AG08396 (cell line): ENCODE measurements around the gene ZPR1.

Experiments used
- DNase-seq: peaks from one replicate; pipeline ENCODE4 v3.0.0; 2012; ENCODE audit warnings: low spot score, mixed read lengths

The ZPR1 gene

DNA sequence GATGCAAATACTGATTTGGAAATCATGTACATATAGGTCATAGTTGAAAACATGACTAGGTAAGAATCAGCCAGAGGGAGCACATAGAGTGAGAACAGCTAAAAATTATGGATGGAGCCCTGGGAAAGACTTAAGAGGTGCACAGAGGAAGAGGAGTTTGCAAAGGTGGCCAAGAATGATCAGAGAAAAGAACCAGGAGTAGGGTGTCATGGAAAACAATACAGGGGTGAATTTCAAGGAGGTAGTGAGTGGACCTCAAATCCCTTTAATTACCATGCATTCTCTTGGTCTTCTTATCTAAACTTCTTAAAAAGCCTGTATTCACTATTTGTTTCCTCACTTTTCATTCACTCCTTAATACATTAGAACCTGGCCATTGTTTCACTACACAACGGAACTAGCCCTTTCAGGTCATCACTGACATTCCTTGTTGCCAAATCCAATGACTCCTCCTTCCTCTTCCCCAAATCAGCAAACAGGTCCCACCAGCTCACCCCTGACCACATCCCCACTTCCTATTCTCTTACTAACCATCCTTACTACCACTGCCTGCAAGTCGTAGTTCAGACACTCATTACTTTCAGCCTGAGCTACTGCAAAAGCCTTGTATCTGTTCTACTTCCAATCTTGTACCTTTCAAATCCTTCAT, 37.6 kb downstream of the ZPR1 start:
- DNase-seq: no peak

DNA sequence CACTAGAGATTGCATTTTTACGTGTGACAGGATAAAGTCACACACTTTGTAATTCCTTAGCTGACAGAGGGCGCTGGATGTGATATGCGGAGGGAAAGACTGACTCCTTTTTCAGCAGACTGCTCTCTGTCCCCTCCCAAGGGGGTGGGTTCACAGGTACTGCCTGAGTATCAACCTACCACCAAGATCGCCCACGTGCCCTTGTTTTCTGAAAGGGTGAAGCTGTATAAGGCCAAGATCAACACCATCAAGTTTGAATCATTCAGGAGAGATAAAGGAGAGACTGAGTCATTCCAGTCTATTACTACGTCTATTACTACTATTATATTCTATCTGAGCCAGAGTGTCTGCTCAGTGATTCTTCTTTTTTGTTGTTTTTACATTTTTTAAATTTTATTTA, 45.7 kb downstream of the ZPR1 start:
- no peak for DNase-seq

DNA sequence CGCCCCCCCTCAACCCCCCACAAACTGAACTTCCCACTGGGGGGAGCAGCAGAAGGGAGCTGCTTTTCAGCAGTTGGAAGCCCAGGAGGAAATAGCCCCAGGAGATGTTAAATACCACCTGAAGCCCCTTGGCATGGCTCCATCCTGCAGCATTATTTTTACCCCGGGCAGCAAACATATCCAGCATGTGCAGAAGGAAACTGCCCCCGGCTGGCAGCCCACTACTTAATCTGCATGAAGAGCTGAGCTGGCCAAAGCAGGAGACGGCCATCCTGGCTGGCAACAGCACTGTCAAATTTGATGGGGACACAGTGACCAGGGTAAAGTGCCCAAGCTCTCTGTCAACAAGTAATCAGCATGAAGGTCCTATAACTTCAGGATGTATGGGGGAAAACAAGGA, 47.1 kb downstream of the ZPR1 start:
- DNase-seq: no peak

DNA sequence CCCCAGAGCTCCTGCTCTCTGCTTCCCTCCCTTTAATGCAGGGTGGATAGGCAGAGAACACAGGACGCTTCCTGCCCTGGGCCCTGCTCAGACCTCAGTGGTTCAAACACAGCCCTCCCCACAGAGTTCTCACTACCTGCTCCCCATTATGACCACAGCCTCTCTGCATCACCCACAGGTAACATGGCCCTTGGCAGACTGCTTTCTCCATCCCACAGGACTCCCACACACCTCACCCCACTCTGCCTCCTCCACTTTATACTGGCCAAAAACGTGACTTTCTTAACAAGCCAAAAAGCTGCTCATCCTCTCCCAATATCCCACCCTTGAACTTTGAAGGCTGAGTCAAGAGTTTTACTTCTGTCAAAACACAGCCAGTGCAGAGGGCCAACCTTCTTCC, 48.8 kb downstream of the ZPR1 start:
- no peak for DNase-seq

DNA sequence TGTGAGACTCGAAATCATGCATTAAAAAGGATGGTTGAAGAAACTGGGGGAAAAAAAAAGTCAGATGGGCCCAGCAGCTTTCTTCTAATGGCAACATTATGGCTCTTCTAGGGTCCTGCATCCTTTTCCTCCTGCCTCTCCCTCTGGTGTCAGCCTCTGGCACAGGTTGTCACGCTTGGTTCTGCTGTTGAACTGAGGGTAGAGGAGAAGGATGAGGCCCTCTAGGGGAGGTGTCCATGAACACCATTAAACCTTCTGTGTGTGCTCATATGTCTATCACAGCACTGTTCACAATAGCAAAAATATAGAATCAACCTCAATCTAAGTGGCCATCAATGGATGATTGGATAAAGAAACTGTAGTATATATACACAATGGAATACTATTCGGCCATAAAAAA, 51.1 kb downstream of the ZPR1 start:
- no peak for DNase-seq

DNA sequence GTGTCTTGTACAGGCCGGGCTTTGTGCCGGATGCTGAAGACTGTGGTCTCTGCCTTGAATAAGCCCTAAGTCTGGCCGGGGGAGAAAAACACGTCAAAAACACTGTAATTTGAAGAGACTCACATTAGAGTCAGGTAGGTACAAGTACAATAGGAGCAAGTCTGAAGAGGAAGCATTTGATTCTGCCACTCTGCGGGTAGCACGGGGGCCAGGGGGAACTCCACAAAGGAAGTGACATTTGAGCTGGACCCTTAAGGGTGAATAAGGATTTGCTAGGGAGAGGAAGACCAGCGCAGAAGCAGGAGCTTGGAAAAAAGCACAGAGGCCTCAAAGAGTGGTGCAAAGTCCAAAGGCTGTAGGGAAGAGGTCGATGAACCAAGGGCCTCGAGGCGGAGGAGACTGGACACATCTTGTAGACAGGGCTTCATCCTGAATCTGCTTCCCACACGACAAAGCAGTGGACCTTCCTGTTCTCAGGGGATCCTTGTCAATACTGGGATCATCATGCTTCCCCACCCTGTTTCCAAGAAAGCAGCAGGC, 53.8 kb downstream of the ZPR1 start:
- no peak for DNase-seq

DNA sequence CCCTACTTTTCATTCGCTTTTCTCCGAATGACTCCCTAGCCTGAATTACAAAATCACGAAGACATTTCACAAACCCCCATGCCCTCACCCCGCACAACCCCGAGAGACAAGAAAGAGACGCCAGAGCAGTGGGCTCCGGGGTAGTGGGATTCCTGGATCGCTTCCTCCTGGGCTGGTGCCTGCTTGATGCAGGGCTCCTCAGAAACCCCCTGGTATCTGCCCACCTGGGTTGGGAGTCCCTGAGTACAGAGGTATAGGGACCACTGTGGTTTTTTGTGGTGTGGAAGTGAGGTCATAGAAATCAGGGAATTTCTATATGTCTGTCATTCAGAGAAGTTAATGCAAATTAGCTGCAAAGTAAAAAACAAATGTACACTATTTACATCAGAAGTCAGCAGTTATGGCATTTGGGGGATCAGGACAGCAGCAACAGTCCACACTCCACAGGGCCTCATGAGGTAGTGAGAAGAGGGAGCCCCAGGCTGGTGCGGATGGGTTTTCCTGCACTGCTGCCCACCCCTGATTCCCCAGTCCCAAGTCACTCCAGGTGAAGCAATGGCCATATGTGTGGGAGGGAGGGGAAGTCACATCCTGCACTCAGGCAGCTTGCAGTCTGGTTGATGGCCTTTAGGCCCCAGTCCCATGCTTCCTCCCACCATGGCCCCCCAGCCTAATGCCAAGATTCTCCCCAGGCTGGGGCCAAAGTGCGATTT, 54.6 kb downstream of the ZPR1 start:
- DNase-seq: no peak

DNA sequence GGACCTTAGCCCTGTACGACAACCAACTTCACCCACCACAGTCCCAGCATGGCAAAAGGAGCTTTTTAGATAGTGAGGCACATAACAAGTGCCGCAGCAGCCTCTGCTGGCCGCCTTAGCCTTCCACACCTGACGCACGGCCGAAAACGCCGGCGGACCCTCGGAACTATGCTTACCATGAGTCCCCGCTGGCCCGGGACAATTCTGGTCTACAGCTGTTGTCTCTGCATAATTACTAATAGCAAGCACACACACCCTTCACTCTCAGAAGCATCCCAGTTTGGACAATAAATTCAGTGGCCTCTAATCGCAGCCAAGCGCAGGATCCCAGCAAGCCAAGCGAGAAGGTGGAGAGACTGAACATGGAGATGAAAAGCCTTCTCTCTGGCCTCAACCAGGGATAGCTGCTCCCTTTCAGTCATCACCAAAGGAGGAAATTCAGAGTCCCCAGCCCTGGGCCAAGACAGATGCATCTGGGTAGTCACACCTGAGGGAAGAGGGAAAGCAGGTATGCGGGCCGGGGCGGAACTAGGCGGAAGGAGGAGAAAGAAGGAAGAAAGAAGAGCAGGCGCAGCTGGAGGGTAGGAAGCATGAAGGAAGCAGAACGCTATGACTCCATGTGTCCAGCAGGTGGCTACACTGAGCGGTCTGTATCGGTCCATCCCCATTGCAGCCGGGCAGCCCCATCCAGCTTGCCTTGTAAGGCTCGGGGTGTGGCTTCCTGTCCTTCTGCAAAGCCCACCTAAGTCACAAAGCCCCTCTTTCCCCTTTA, 55.4 kb downstream of the ZPR1 start:
- peak; percentile 89 for DNase-seq

DNA sequence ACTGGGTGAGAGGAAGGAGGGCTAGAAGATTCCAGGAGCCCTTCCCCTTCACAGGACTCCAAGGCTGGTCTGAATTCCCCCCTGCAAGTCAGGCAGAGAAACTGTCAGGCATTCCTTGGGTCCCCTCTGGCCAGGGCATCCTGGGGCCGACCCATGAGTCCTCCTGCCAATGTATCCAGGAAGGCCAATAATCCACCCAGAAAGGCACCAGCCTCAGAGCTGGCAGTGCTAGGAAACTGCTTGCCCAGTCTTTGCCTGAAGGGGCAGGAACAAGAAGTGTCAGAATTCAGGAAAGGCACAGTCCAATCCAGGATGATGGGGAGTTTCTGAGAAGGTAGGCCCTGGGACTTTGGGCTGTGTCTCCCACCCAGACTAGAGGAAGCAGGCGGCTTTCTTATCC, 56.0 kb downstream of the ZPR1 start:
- DNase-seq: no peak

DNA sequence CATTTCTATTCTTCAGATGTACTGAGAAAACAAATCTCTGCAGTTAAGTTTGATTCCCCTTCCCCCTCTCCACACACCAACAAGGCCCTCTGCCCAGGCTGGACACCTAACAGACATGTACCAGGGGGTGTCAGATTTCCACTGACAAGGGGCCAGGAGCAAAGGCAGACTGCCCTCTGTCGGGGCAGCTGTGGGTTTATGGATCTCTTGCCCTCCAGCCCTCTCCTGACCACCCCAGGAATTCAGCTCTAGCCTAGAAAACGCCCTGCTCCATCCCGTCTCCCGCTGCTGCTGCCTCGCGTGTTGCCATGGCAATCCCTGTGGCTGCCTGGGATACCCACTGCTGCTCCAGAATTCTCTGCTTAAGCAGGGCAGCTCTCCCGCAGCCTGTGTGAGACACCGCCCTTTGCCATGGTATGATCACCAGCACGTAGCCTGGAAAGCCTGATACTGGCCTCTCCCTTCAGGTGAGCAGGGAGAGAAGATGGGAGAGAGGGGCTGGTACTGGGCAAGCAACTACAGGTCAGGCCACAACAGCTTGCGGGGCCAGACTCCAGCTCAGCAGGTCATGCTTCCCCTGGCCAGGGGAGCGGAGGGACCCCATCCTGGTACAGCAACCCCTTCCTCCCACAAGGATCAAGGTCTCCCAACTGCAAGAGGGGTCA, 56.6 kb downstream of the ZPR1 start:
- DNase-seq: no peak

DNA sequence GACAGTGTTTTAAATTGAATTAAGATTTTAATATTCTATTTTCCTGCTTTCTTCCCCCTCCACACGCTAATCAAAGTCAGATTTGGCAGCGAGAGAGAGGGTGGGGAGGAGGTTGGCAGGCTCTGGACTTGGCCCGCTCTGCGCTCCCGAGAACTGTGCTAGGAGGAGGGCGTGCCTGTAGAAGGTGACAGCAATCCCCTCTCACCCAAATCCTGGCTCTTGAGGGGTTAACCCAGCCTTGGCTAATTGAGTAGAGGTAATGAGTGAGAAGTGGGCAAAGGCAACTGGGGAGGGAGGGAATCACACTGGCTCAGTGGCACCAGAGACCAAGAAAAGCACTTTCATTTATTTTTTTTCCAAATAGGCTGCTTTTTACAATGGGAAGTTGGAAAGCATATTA, 57.2 kb downstream of the ZPR1 start:
- no peak for DNase-seq

DNA sequence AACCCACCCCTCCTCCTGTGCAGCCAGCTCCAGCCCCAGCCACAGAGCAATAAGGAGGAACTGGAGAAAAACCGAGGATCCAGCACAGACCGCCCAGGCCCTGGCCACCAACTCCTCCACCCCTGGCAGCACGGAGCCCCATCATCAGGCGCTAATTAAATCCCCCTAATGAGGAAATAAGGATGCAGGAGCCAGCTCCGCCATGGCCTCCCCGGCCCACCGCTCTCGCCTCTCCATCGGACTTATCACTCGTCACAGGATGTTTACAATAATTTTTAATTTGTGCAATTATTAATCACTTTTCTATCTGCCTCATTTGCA, 57.6 kb downstream of the ZPR1 start:
- DNase-seq: no peak

DNA sequence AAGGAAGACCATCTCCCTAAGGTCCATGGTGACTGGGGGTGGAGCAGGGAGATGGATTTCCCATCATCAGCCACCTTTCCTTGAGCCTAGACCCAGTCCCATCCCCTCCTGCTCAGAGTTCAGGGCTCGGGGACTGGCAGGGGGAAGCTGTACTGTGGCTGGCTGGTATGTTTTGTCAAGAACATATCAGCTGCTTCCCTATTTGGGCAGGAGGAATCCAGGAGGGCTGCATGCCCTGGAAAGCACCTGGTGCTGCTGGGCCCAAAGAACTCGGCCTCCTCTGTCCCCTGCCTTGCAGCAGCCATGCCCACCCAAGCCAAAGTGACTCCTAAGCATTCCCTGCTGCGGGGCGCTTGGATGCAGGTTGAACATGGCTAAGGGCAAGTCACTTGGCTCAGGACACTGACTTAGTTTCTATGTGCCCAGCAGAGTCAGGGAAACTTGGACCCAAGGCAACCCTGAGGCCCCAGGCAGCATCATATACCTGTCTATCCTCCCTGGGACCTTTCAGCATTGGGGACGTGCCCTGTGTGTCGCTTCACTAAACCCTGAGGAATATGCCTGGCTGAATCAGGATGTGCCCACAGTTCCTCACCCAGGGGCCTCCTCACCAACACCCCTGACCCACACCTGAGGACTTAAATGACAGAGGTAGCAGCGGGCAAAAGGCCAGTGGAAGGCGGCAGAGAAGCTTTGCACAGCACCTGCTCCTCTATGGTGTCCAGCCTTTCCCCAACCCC, 58.2 kb downstream of the ZPR1 start:
- DNase-seq: no peak

DNA sequence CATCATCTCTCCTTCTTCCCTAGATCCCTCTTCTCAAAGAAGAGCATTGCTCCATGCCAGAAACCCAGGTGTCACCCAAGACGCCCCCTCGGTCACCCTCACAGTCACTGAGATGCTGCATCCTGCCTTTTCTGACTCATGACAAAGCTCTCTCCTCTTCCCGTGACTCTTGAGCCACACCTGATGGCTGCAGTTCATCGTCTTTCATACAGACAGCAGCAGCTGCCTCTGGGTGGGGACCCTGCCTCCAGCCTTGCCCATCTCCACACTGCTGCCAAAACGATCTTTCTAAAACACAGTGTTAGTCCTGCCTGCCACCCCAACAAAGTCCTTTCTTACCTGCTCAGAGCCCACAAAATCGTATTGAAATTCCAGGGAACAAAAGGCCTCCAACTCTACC, 59.8 kb downstream of the ZPR1 start:
- DNase-seq: no peak

DNA sequence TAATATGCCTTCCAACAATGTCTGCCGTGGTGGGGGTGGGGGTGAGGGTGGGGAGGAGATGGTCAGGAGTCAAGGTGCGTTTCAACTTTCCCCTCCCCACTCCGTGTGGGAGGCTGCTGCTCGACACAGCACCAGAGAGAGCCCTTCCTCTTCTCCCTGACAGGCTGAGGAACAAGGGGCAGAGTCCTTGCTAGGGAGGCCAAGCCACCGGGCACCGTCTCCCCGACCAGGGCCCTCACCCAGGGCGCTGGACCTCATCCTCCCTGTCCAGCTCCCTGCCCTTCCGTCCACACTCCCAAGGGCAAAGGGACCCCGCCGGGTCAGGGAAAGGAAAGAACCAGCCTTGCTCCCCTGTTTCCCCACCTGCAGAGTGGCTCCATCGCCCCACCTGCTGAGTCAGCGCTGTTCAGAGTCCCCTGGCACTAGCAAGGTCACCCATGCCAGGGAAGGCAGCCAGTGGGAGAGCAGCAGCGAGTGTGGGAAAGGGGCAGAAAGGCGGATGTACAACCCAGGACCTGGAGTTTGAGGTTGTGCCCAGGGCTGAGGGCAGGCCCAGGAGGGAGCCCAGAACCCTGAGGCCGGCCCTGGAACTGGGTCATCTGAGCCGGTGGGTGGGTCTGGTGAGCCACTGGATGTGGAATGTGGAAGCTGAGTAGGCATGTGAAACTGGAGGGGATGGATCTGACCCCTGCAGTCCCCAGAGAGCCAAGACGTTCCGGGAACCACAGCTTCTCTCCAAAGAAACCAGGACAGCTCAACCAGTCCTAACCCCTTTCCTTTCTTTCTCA, 62.2 kb downstream of the ZPR1 start:
- no peak for DNase-seq

DNA sequence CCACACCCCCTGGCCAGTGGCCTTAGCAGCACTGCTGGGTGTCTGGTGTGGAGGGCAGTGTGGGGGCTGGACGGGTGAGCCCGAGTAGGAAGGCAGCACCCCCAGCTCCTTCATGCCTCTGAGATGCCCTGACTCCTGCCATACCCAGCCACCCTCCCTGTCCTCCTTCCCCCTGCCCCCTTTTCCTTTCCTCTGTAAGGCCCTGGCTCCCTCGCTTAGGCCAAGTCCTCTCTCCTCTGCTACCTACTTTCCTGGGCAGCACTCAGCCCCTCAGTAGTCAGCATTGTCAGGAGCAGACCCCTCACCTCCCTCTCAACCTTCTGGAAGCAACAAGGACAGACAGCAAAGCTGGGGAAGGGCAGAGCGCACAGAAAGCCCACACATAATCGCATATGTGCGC, 63.0 kb downstream of the ZPR1 start:
- no peak for DNase-seq
